Adrenal gland (tissue), 5 donors: ENCODE measurements around the gene ZBTB49.

Experiments used
- CTCF ChIP-seq, 6 experiments: fragments of 450-650 bp in 4 of 6; fragments of 200-600 bp in 2 of 6; sonication (generic) in 1 of 6; IDR thresholded peaks; 1 replicate in 5 of 6; 2 replicates in 1 of 6; pipeline versions ENCODE4 v1.5.1 to v1.8.0; 2016 to 2021; ENCODE audit warnings: antibody characterized with exemption in 6 of 6, mild to moderate bottlenecking in 2 of 6, moderate library complexity in 1 of 6
- POLR2A ChIP-seq, 2 donors: fragments of 450-650 bp; IDR thresholded peaks; one replicate each; pipeline ENCODE4 v1.6.1; 2017; ENCODE audit warnings: antibody characterized with exemption in 2 of 2, mild to moderate bottlenecking in 2 of 2, moderate library complexity in 1 of 2
- donor health status: DM: no; HTN: no; CAD: no.

GRCh38 chr4:4344915-4345527 lies 55.0 kb downstream of the ZBTB49 start:
- TF ChIP-seq POLR2A (IDR thresholded peaks at IDR 0.05) (no peak), CTCF (IDR thresholded peaks at IDR 0.05) (no peak)
